Renal cortical epithelial cell (primary cell): ENCODE results near the gene CDC6. TPM values are rescaled to one million over a fixed set of nuclear protein-coding genes. Genes with fewer than 3 reads are reported as not detected.

Source experiments
- DNase-seq: peaks from one replicate; pipeline ENCODE4 v3.0.0-alpha.2; 2011; ENCODE audit warnings: low read depth
- total RNA-seq: library from RNA; depleted of rRNA; stranded (reverse); fragments of >200 nt; gene quantifications from 2 replicates; pipeline ENCODE4 v1.2.3, GENCODE V29; 2014

The CDC6 gene
- total RNA-seq, 1 donor from 2014 or later, result 2.6 TPM

GRCh38 chr17:40340880-40341807 is 53.5 kb downstream of the CDC6 start:
- DNase-seq, result peak; percentile 44

- no peak for DNase-seq
Observed at GRCh38 chr17:40341808-40342503, 54.3 kb downstream of the CDC6 start.

- no peak for DNase-seq
Observed at GRCh38 chr17:40342504-40343218, 55.0 kb downstream of the CDC6 start.

GRCh38 chr17:40343219-40344119 is 55.8 kb downstream of the CDC6 start:
- no peak for DNase-seq

- no peak for DNase-seq
Observed at GRCh38 chr17:40344421-40345160, 56.9 kb downstream of the CDC6 start.

GRCh38 chr17:40345161-40345993 is 57.7 kb downstream of the CDC6 start:
- DNase-seq, result peak; percentile 45

- DNase-seq, result no peak
Observed at GRCh38 chr17:40345994-40346764, 58.5 kb downstream of the CDC6 start.

- DNase-seq, result no peak
Observed at GRCh38 chr17:40346765-40347158, 59.1 kb downstream of the CDC6 start.

GRCh38 chr17:40347319-40348135 is 59.8 kb downstream of the CDC6 start:
- no peak for DNase-seq

- DNase-seq, result no peak
Observed at GRCh38 chr17:40348136-40348504, 60.4 kb downstream of the CDC6 start.

GRCh38 chr17:40348562-40349476 is 61.1 kb downstream of the CDC6 start:
- DNase-seq, result no peak

GRCh38 chr17:40349477-40349894 is 61.8 kb downstream of the CDC6 start:
- no peak for DNase-seq

- DNase-seq, result no peak
Observed at GRCh38 chr17:40349895-40350688, 62.4 kb downstream of the CDC6 start.

- DNase-seq, result no peak
Observed at GRCh38 chr17:40350689-40351358, 63.1 kb downstream of the CDC6 start.
